DND-41 (cell line): ENCODE data around the gene CYBB.

Experiments
- ATAC-seq: fragments of 200-7000 bp; cut with Tn5 transposase; 3 replicates; pipeline ENCODE4 v1.9.1; 2021; ENCODE audit warnings: low read depth; ENCODE audit not compliant: insufficient read depth
- DNase-seq: peaks from one replicate; pipeline ENCODE4 v3.0.0-alpha.2; 2020
- H2AFZ ChIP-seq: 2 replicates; pipeline ENCODE4 v1.6.0; 2012; ENCODE audit warnings: low read depth, low read length
- H3K27ac ChIP-seq: 2 replicates; pipeline ENCODE4 v1.5.1; 2012; ENCODE audit warnings: low read length, inconsistent platforms
- H3K27me3 ChIP-seq: fragments of 200-600 bp; sonication (generic); 2 replicates; pipeline ENCODE4 v1.6.0; 2012; ENCODE audit warnings: low read length, mild to moderate bottlenecking, inconsistent platforms; ENCODE audit not compliant: insufficient read depth, poor library complexity
- H3K36me3 ChIP-seq: 2 replicates; pipeline ENCODE4 v1.5.1; 2012; ENCODE audit warnings: low read length, inconsistent platforms; ENCODE audit not compliant: insufficient read depth
- H3K4me1 ChIP-seq: 2 replicates; pipeline ENCODE4 v1.5.1; 2012; ENCODE audit warnings: mild to moderate bottlenecking, low read length; ENCODE audit not compliant: insufficient read depth
- H3K4me2 ChIP-seq: 2 replicates; pipeline ENCODE4 v1.6.0; 2012; ENCODE audit warnings: mild to moderate bottlenecking, moderate library complexity, low read length, inconsistent platforms; ENCODE audit not compliant: insufficient read depth
- H3K4me3 ChIP-seq, 2 experiments: fragments of 200-600 bp in 1 of 2; shearing (Covaris generic) in 1 of 2; 2 replicates each; pipeline ENCODE4 v1.5.1; 2012 to 2016; ENCODE audit warnings: inconsistent platforms in 2 of 2, low read length in 2 of 2, mild to moderate bottlenecking in 2 of 2, low read depth in 1 of 2, moderate library complexity in 1 of 2
- H3K79me2 ChIP-seq: 2 replicates; pipeline ENCODE4 v1.6.0; 2012; ENCODE audit warnings: low read length, inconsistent platforms; ENCODE audit not compliant: insufficient read depth
- H3K9ac ChIP-seq: 2 replicates; pipeline ENCODE4 v1.6.0; 2012; ENCODE audit warnings: low read depth, mild to moderate bottlenecking, inconsistent platforms, low read length, moderate library complexity
- H3K9me3 ChIP-seq: 2 replicates; pipeline ENCODE4 v1.5.1; 2012; ENCODE audit warnings: low read length, moderate library complexity, mild to moderate bottlenecking, inconsistent platforms; ENCODE audit not compliant: insufficient read depth, severe bottlenecking
- H4K20me1 ChIP-seq: 2 replicates; pipeline ENCODE4 v1.6.0; 2012; ENCODE audit warnings: low read length; ENCODE audit not compliant: insufficient read depth
- CTCF ChIP-seq: IDR thresholded peaks from 2 replicates; pipeline ENCODE4 v1.5.1; 2012; ENCODE audit warnings: borderline replicate concordance, low read length, moderate library complexity, mild to moderate bottlenecking; ENCODE audit not compliant: poor library complexity, severe bottlenecking; ENCODE audit errors: extremely low read depth
- EZH2 ChIP-seq: IDR thresholded peaks from 3 replicates; pipeline ENCODE4 v1.6.1; 2012; ENCODE audit warnings: borderline replicate concordance, low read depth, mild to moderate bottlenecking, moderate library complexity, low read length, inconsistent platforms; ENCODE audit not compliant: severe bottlenecking

The CYBB gene

DNA sequence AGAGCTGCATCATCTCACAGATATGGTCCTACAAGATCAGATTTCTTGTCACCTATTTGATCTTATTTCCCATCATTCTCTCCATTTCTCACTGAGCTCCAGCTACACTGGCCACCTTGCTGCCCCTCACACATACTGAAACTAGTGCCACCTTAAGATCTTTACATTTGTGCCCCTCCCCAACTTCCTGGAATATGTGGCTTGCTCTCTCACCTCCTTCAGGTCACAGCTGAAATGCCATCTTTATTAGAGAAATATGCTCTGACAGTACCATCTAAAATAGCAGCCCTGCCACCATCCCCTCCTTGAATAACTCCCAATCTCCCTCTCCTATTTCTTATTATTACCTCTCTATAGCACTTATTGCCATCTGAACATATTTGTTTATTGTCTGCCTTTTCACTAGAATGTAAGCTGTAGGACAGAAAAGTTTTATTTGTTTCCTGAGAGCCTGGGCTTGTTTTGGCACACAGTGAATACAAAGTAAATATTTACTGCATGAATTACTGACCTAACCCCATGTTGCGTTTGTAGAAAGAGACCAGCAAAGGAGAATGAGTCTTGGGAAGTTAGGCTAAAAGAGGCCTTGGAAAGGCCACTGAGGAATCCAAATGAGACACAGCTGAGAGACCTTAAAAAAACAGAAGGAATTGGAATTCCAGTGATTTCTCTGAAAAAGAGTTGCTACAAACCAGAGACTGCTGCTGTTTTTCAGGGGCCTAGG lies 44.8 kb downstream of the CYBB start:
- Histone ChIP-seq H2AFZ (peak overlapping the region; percentile 50), H4K20me1 (no peaks in the 10 kb centered on the region), H3K36me3 (no peaks in the 10 kb centered on the region), H3K27me3 (no peaks in the 10 kb centered on the region), H3K4me2 (no peak overlapping the region), H3K79me2 (no peaks in the 10 kb centered on the region), H3K9me3 (no peaks in the 10 kb centered on the region), H3K27ac (peak overlapping the region; percentile 71), H3K9ac (peak overlapping the region; percentile 8), H3K4me1 (peaks cover 42% of the 10 kb centered on the region), H3K4me3 (no peak overlapping the region)
- ATAC-seq (peak; percentile 52; the same call in 2 of the 3 replicates), DNase-seq (peak; percentile 27)
- TF ChIP-seq EZH2 (no peak), CTCF (peak; percentile 39)

DNA sequence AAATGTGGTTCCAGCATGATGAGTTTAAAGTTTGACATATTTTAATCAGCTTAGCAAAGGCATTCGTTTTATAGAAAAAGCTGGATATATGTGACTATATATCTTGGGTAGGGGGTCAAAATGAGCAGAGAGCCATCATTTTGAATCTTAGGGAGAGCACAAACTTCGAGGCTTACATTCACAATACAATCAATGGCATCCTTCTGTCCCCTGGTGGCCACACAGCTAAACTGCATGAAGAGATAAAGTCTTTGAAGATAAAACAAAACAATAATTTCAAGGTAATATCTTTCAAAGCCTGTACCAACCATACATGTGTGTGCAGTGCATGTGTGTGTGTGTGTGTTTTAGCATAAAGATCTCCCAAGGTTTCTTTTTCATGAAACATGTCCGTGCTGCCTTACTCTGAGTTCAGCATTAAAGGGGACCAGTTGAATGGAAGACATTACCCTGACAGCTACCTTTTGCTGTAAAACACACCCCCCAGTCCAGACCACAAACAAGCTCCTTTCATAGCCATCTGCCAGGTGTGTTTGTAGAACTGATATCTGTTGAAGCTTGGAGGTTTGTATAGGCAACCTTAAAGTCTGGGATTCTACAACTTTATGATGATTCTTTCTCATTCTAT lies 45.5 kb downstream of the CYBB start:
- DNase-seq (peak; percentile 72), ATAC-seq (peak; percentile 85)
- Histone ChIP-seq H3K4me1 (peaks cover 46% of the 10 kb centered on the region), H4K20me1 (no peaks in the 10 kb centered on the region), H3K9ac (peak overlapping the region; percentile 8; the same call in 1 of the 2 replicates), H3K27ac (peak overlapping the region; percentile 71), H2AFZ (peak overlapping the region; percentile 50), H3K4me2 (no peak overlapping the region), H3K9me3 (no peaks in the 10 kb centered on the region), H3K27me3 (no peaks in the 10 kb centered on the region), H3K4me3 (no peak overlapping the region), H3K79me2 (no peaks in the 10 kb centered on the region), H3K36me3 (no peaks in the 10 kb centered on the region)
- TF ChIP-seq CTCF (peak; percentile 91), EZH2 (no peak)

GRCh38 chrX:37829721-37830120 lies 49.9 kb downstream of the CYBB start:
- Histone ChIP-seq H3K9me3 (no peaks in the 10 kb centered on the region), H3K4me1 (peaks cover 15% of the 10 kb centered on the region), H3K27ac (no peak overlapping the region), H3K9ac (no peak overlapping the region), H3K4me2 (no peak overlapping the region), H3K36me3 (no peaks in the 10 kb centered on the region), H2AFZ (no peak overlapping the region), H4K20me1 (no peaks in the 10 kb centered on the region), H3K27me3 (no peaks in the 10 kb centered on the region), H3K79me2 (no peaks in the 10 kb centered on the region), H3K4me3 (no peak overlapping the region)
- TF ChIP-seq CTCF (no peak), EZH2 (no peak)
- no peak for ATAC-seq
- no peak for DNase-seq
